Measurements from ENCODE around the gene KEL.

DNA sequence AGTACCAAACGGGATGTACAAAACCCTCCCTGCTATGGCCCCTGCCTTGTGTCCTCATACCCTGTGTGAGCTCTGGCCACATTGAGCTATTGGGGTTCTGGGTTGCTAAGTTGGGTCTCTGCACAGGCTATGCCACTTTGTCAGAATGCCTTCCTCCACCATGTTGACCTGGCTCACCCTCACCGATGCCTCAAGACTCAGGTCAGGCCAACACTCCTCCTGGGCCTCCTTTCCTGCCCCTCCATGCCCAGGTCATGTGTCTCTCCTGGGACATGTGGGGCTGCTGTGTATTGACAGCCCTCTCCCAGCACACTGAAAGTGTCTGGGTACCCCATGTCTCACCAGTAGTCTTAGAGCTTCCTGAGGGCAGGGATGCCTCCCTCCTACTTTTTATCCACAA lies 43.3 kb downstream of the KEL start:
- TF ChIP-seq POLR2A (IDR thresholded peaks at IDR 0.05; ENCODE audit: low read depth, low read length) = no peak
- TF ChIP-seq, protein P1, sequence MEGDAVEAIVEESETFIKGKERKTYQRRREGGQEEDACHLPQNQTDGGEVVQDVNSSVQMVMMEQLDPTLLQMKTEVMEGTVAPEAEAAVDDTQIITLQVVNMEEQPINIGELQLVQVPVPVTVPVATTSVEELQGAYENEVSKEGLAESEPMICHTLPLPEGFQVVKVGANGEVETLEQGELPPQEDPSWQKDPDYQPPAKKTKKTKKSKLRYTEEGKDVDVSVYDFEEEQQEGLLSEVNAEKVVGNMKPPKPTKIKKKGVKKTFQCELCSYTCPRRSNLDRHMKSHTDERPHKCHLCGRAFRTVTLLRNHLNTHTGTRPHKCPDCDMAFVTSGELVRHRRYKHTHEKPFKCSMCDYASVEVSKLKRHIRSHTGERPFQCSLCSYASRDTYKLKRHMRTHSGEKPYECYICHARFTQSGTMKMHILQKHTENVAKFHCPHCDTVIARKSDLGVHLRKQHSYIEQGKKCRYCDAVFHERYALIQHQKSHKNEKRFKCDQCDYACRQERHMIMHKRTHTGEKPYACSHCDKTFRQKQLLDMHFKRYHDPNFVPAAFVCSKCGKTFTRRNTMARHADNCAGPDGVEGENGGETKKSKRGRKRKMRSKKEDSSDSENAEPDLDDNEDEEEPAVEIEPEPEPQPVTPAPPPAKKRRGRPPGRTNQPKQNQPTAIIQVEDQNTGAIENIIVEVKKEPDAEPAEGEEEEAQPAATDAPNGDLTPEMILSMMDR (conservative IDR thresholded peaks at IDR 0.05; ENCODE audit: low read depth, low read length) = no peak
- no peak for TF ChIP-seq MAFK (IDR thresholded peaks at IDR 0.05; ENCODE audit: low read depth, low read length)
- no peak for TF ChIP-seq USF2 (IDR thresholded peaks at IDR 0.05; ENCODE audit: low read depth, low read length)
- TF ChIP-seq MXI1 (IDR thresholded peaks at IDR 0.05; ENCODE audit: borderline replicate concordance, low read depth, low read length) = no peak
- no peak for TF ChIP-seq RAD21 (IDR thresholded peaks at IDR 0.05; ENCODE audit: low read length)
- TF ChIP-seq MAZ (IDR thresholded peaks at IDR 0.05; ENCODE audit: borderline replicate concordance, low read depth, low read length) = no peak
- TF ChIP-seq FOS (IDR thresholded peaks at IDR 0.05; ENCODE audit: low read depth, low read length) = no peak
- no peak for TF ChIP-seq CHD1 (IDR thresholded peaks at IDR 0.05; ENCODE audit: low read depth, low read length)
- TF ChIP-seq CEBPB (IDR thresholded peaks at IDR 0.05; ENCODE audit: low read depth, low read length) = no peak
- TF ChIP-seq RFX5 (IDR thresholded peaks at IDR 0.05; ENCODE audit: low read depth, low read length) = no peak
- no peak for TF ChIP-seq RCOR1 (IDR thresholded peaks at IDR 0.05; ENCODE audit: insufficient replicate concordance, low read length)
